H1 (cell line): ENCODE data around the gene EXOSC5.

Source experiments
- CEBPB ChIP-seq: IDR thresholded peaks from 2 replicates; pipeline ENCODE4 v1.6.1; 2012; ENCODE audit warnings: low read depth, low read length
- CREB1 ChIP-seq: IDR thresholded peaks from 2 replicates; pipeline ENCODE4 v1.6.1; 2012; ENCODE audit warnings: inconsistent platforms
- CTCF ChIP-seq, 3 experiments: IDR thresholded peaks; 1 replicate in 2 of 3; 2 replicates in 1 of 3; pipeline versions ENCODE4 v1.5.1 to v1.6.1; 2011; ENCODE audit warnings: low read length in 3 of 3, mild to moderate bottlenecking in 3 of 3, inconsistent platforms in 2 of 3, low read depth in 1 of 3, moderate library complexity in 1 of 3; ENCODE audit not compliant: insufficient read depth in 1 of 3; ENCODE audit errors: control extremely low read depth in 1 of 3
- EP300 ChIP-seq, 2 experiments: IDR thresholded peaks; 1 replicate in 1 of 2; 2 replicates in 1 of 2; pipeline ENCODE4 v1.6.1; 2011 to 2012; ENCODE audit warnings: low read depth in 2 of 2, low read length in 2 of 2, mild to moderate bottlenecking in 2 of 2, borderline replicate concordance in 1 of 2, inconsistent platforms in 1 of 2, moderate library complexity in 1 of 2
- EZH2 ChIP-seq: fragments of 200-600 bp; sonication (generic); IDR thresholded peaks from 2 replicates; pipeline ENCODE4 v1.7.1; 2012; ENCODE audit warnings: low read depth, mild to moderate bottlenecking, moderate library complexity, low read length, inconsistent platforms; ENCODE audit not compliant: severe bottlenecking
- HDAC6 ChIP-seq: IDR thresholded peaks from one replicate; pipeline ENCODE4 v1.7.1; 2012; ENCODE audit warnings: low read depth, mild to moderate bottlenecking, inconsistent platforms, low read length, moderate library complexity
- JUN ChIP-seq: IDR thresholded peaks from 2 replicates; pipeline ENCODE4 v1.6.1; 2011; ENCODE audit warnings: low read depth, mild to moderate bottlenecking, improper control_type of control experiment, low read length
- JUND ChIP-seq: IDR thresholded peaks from 2 replicates; pipeline ENCODE4 v1.6.1; 2011; ENCODE audit warnings: mild to moderate bottlenecking, improper control_type of control experiment, low read length
- KDM1A ChIP-seq: fragments of 200-600, 300-600 bp; sonication (generic); IDR thresholded peaks from 2 replicates; pipeline ENCODE4 v1.7.1; 2016; ENCODE audit warnings: mild to moderate bottlenecking, low read length, borderline replicate concordance
- MAFK ChIP-seq: IDR thresholded peaks from 2 replicates; pipeline ENCODE4 v1.6.1; 2012; ENCODE audit warnings: low read depth, mild to moderate bottlenecking, improper control_type of control experiment, low read length
- PHF8 ChIP-seq: fragments of 200-600 bp; sonication (generic); conservative IDR thresholded peaks from 2 replicates; pipeline ENCODE4 v1.7.1; 2012; ENCODE audit warnings: low read depth, mild to moderate bottlenecking, inconsistent platforms, low read length, moderate library complexity
- POLR2A ChIP-seq, 2 experiments: IDR thresholded peaks; 1 replicate in 1 of 2; 2 replicates in 1 of 2; pipeline ENCODE4 v1.6.1; 2011; ENCODE audit warnings: low read depth in 2 of 2, low read length in 2 of 2, mild to moderate bottlenecking in 2 of 2; ENCODE audit errors: control extremely low read depth in 1 of 2
- RNF2 ChIP-seq: fragments of 200-900, 300-1000 bp; sonication (generic); IDR thresholded peaks from 2 replicates; pipeline ENCODE4 v1.7.1; 2016; ENCODE audit warnings: borderline replicate concordance, low read depth, mild to moderate bottlenecking, antibody characterized with exemption, low read length; ENCODE audit not compliant: poor library complexity, severe bottlenecking; ENCODE audit errors: missing control alignments
- SUZ12 ChIP-seq: fragments of 200-600 bp; sonication (generic); IDR thresholded peaks from 2 replicates; pipeline ENCODE4 v1.6.1; 2012; ENCODE audit warnings: mild to moderate bottlenecking, inconsistent platforms, low read length, moderate library complexity, mixed read lengths

GRCh38 chr19:41386442-41386841, 10.7 kb downstream of the EXOSC5 start:
- no peak for TF ChIP-seq PHF8
- no peak for TF ChIP-seq JUN
- TF ChIP-seq EZH2: no peak
- TF ChIP-seq CTCF (IDR thresholded peaks at IDR 0.05; ENCODE audit: control extremely low read depth in 1 of 3, insufficient read depth in 1 of 3, low read depth in 1 of 3, low read length in 3 of 3): no peak
- no peak for TF ChIP-seq RNF2
- no peak for TF ChIP-seq EP300 (IDR thresholded peaks at IDR 0.05; ENCODE audit: borderline replicate concordance in 1 of 2, low read depth in 2 of 2, low read length in 2 of 2)
- no peak for TF ChIP-seq CEBPB
- TF ChIP-seq SUZ12: no peak
- TF ChIP-seq KDM1A: no peak
- TF ChIP-seq POLR2A (IDR thresholded peaks at IDR 0.05; ENCODE audit: control extremely low read depth in 1 of 2, low read depth in 2 of 2, low read length in 2 of 2): no peak
- no peak for TF ChIP-seq MAFK
- TF ChIP-seq HDAC6: no peak
- no peak for TF ChIP-seq CREB1
- no peak for TF ChIP-seq JUND
